Calu3 (cell line): ENCODE measurements around the gene RPL26. TPM values are rescaled to one million over a fixed set of nuclear protein-coding genes. Genes with fewer than 3 reads are reported as not detected.

ENCODE experiments used
- BruUV-seq: library from RNA; stranded (reverse); fragments of 400-500 nt; replicated peaks from 2 replicates; lab custom pipeline; 2021; lab: Mats Ljungman, UMichigan
- CTCF ChIA-PET: fragments of 300-600 bp; sonication (Branson Sonifier 250); formaldehyde crosslinking; loops from one replicate; lab custom pipeline; 2022; ENCODE audit warnings: antibody characterized with exemption; lab: Charles Lee
- DNase-seq: peaks from one replicate; pipeline ENCODE4 v3.0.0; 2022
- H3K27ac Mint-ChIP-seq: one replicate; pipeline ENCODE4 v1.8.0; 2022; ENCODE audit warnings: mixed read lengths; ENCODE audit not compliant: unreplicated experiment
- H3K27me3 Mint-ChIP-seq: one replicate; pipeline ENCODE4 v1.8.0; 2022; ENCODE audit warnings: mixed read lengths; ENCODE audit not compliant: unreplicated experiment
- H3K36me3 Mint-ChIP-seq: one replicate; pipeline ENCODE4 v1.8.0; 2022; ENCODE audit warnings: mild to moderate bottlenecking, moderate library complexity, mixed read lengths; ENCODE audit not compliant: insufficient read depth, unreplicated experiment
- H3K4me1 Mint-ChIP-seq: one replicate; pipeline ENCODE4 v1.8.0; 2022; ENCODE audit warnings: mild to moderate bottlenecking, low read depth, mixed read lengths; ENCODE audit not compliant: unreplicated experiment
- H3K4me3 Mint-ChIP-seq: one replicate; pipeline ENCODE4 v1.8.0; 2022; ENCODE audit warnings: mild to moderate bottlenecking, low read depth, moderate library complexity, mixed read lengths; ENCODE audit not compliant: unreplicated experiment
- H3K9me3 Mint-ChIP-seq: one replicate; pipeline ENCODE4 v1.8.0; 2022; ENCODE audit warnings: low read depth, mixed read lengths; ENCODE audit not compliant: unreplicated experiment
- intact Hi-C: fragments of 100-400 bp; cut with micrococcal nuclease; formaldehyde crosslinking; loops from one replicate; pipeline ENCODE4 v1.10.0; 2022; ENCODE audit not compliant: unreplicated experiment
- total RNA-seq: library from RNA; stranded (reverse); gene quantifications from 2 replicates; pipeline ENCODE4 v1.2.3, GENCODE V29; 2022
- TF ChIP-seq, protein P1 (sequence below): fragments of 200-600 bp; IDR thresholded peaks from one replicate; pipeline ENCODE4 v1.8.0; 2022; ENCODE audit warnings: antibody characterized with exemption; ENCODE audit not compliant: unreplicated experiment

The RPL26 gene
- total RNA-seq, 1 experiment from 2014 or later = 842 TPM

DNA sequence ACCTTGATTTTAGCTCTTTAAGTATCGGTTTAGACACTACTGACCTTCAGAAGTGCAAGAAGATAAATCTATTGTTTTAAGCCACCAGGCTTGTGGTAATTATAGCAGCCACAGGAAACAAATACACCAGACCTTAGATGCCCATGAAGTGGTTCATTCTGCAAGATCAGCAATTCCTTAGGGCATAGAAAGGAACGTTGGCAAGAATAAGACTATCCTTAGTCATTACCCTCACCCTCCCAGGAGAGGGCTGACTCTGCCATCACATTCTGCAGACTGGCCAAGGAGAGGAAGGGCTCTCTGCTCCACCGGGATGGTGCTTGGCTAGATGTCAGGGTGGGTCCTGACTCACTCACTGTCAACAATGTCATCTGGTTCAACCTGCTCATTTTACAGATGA lies 38.6 kb upstream of the RPL26 start:
- BruUV-seq = no TSS peak
- Mint-ChIP-seq H3K27ac (no peak overlapping the region), H3K27me3 (peaks cover 19% of the 10 kb centered on the region), H3K9me3 (no peaks in the 10 kb centered on the region), H3K4me3 (no peak overlapping the region), H3K4me1 (no peaks in the 10 kb centered on the region), H3K36me3 (no peaks in the 10 kb centered on the region)
- CTCF ChIA-PET = no interaction called here
- DNase-seq = no peak
- TF ChIP-seq, protein P1, sequence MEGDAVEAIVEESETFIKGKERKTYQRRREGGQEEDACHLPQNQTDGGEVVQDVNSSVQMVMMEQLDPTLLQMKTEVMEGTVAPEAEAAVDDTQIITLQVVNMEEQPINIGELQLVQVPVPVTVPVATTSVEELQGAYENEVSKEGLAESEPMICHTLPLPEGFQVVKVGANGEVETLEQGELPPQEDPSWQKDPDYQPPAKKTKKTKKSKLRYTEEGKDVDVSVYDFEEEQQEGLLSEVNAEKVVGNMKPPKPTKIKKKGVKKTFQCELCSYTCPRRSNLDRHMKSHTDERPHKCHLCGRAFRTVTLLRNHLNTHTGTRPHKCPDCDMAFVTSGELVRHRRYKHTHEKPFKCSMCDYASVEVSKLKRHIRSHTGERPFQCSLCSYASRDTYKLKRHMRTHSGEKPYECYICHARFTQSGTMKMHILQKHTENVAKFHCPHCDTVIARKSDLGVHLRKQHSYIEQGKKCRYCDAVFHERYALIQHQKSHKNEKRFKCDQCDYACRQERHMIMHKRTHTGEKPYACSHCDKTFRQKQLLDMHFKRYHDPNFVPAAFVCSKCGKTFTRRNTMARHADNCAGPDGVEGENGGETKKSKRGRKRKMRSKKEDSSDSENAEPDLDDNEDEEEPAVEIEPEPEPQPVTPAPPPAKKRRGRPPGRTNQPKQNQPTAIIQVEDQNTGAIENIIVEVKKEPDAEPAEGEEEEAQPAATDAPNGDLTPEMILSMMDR = no peak
- intact Hi-C loops = no loop called here

DNA sequence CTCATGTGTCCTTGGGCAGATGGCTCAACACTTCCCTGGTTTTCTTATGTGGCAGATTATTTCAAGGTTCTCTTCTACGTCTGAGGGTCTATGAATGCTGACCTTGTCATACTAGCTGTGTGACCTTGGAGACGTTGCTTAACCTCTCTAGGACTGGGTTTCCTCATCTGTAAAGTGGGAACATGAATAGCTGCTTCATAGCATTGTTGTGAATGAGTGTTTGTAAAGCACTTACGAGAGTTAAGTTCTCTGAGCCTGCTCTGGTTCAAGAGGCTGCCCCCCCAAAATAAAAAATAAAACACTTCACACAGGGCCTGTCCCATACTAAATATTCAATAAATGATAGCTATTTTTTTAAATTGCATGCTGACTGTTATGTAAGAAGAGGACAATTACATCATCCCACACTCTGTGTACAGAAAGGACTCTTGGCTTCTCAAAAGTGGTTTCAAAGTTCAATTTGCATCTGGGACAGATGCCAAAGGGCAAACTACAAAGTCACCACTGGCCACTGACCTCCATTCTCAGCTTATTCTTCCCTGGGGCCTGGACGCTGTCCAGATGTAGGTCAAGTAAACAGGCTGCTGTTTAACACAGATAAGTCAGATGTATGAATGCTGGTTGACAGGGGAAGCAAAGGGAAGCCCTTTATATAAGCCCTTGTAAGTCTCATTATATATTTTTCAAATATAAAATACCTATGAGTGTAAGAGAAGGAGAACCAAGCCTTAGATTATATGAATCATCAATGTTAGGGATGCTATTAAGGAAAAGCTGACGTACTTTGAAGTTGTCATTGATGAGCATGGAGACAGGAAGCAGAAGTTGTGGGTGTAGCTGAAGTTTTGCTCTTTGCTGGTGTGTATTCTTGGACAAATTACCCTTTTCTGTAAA lies 37.3 kb upstream of the RPL26 start:
- DNase-seq = no peak
- peaks cover 25% of the 10 kb centered on the region for H3K27me3 Mint-ChIP-seq
- H3K4me1 Mint-ChIP-seq = no peaks in the 10 kb centered on the region
- TF ChIP-seq, protein P1 = no peak
- CTCF ChIA-PET = interaction anchor here (0.6 to 1.4 kb wide), 3 partner anchors 10 to 320 kb away, joined by 3 read pairs; partner anchors contain the start of gene NDEL1
- intact Hi-C loops = no loop called here
- no peaks in the 10 kb centered on the region for H3K36me3 Mint-ChIP-seq
- no peak overlapping the region for H3K27ac Mint-ChIP-seq
- BruUV-seq = no TSS peak
- H3K9me3 Mint-ChIP-seq = no peaks in the 10 kb centered on the region
- no peak overlapping the region for H3K4me3 Mint-ChIP-seq

DNA sequence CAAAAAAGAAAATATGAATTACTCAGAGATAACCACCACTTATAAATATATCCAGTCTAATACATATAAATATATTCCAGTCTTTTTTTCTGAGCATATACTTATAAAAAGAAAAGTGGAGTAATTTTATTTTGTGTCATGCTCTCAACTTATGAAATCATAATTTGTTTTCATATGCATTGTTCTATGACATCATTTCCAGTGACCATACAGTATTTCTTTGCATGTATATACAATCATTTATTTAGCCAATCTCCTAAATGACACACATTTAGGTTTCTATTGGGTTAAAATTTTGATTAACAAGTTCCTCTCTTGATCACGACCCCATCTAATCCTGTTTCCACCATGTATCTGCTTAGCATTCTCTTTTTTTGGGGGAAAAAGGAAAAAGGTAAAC lies 36.3 kb upstream of the RPL26 start:
- Mint-ChIP-seq H3K36me3 (no peaks in the 10 kb centered on the region), H3K27me3 (peaks cover 25% of the 10 kb centered on the region), H3K9me3 (no peaks in the 10 kb centered on the region), H3K4me3 (no peak overlapping the region), H3K4me1 (no peaks in the 10 kb centered on the region), H3K27ac (no peak overlapping the region)
- CTCF ChIA-PET = interaction anchor here (1.4 kb wide), 1 partner anchor 16 kb away, joined by 3 read pairs; the partner anchor contains the start of gene NDEL1
- BruUV-seq = no TSS peak
- TF ChIP-seq, protein P1 = no peak
- intact Hi-C loops = no loop called here
- DNase-seq = no peak

DNA sequence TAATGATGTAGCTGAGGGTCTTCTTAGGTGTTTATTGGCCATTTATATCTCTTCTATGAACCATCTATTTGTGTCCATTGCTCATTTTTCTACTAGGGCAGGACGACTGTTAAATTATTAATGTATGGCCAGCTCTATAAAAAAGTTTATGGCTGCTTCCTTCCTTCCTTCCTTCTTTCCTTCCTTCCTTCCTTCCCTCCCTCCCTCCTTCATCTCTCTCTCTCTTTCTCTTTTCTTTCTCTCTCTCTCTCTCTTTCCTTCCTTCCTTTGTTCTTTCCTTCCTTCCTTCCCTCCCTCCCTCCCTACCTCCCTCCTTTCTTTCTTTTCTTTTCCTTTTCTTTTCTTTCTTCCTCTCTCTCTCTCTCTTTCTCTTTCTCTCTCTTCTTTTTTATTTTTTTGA lies 35.5 kb upstream of the RPL26 start:
- CTCF ChIA-PET = no interaction called here
- no peak overlapping the region for H3K4me3 Mint-ChIP-seq
- no peak overlapping the region for H3K27ac Mint-ChIP-seq
- no peaks in the 10 kb centered on the region for H3K36me3 Mint-ChIP-seq
- no peak for DNase-seq
- H3K27me3 Mint-ChIP-seq = peaks cover 25% of the 10 kb centered on the region
- H3K4me1 Mint-ChIP-seq = no peaks in the 10 kb centered on the region
- H3K9me3 Mint-ChIP-seq = no peaks in the 10 kb centered on the region
- intact Hi-C loops = no loop called here
- BruUV-seq = no TSS peak
- TF ChIP-seq, protein P1 = no peak
